HG03565 (cell line): ENCODE results near the gene MRPL48.

Experiments
- ATAC-seq: cut with Tn5 transposase; IDR thresholded peaks from one replicate; pipeline ENCODE4 v1.9.1; 2021; ENCODE audit warnings: mild to moderate bottlenecking, moderate library complexity; ENCODE audit not compliant: unreplicated experiment

MRPL48 gene

GRCh38 chr11:73888244-73888643 lies 100.6 kb downstream of the MRPL48 start:
- no peak for ATAC-seq

DNA sequence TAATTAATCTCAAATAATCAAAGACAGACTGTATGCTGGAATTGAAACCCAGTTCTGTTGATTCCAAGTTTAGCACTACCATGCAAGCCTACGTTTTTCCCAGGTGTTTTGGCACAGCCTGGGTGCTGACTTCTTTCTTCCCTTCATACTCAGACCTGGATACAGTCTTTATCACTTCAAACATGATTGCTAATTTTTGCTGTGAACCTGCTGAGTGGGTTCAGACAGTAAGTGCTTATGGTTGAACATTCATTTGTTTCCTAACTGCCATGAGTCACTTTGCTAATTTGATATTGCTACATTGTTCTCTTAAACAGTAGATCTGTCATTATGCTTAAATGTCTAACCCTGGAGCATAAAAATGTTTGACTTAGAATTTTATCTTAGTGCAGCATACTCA lies 101.3 kb downstream of the MRPL48 start:
- no peak for ATAC-seq

GRCh38 chr11:73889536-73889935 lies 101.9 kb downstream of the MRPL48 start:
- no peak for ATAC-seq

- no peak for ATAC-seq
Measured at GRCh38 chr11:73893041-73893440, 105.4 kb downstream of the MRPL48 start.

DNA sequence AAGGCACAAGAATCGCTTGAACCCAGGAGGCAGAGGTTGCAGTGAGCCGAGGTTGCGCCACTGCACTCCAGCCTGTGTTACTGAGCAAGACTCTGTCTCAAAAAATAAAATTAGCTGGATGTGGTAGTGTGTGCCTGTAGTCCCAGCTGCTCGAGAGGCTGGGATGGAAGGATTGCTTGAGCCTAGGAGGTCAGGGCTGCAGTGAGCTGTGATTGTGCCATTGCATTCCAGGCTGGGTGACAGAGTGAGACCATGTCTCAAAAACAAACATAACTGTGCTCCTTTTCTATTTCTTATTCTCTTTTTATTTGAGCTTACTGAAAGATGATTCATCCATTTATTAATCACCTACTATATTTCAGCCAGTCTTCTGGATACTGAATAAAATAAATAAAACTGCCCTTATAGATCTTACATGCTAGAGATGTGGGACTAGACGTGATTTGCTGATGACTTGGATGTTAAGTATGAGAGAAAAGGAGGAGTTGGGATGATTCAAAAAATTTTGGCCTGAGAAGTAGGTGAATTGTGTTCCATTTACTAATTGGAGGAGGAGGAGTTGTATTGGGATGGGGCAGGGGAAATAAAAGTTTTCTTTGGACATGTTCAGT lies 107.2 kb downstream of the MRPL48 start:
- ATAC-seq: no peak

GRCh38 chr11:73902303-73902702 lies 114.6 kb downstream of the MRPL48 start:
- ATAC-seq: no peak

DNA sequence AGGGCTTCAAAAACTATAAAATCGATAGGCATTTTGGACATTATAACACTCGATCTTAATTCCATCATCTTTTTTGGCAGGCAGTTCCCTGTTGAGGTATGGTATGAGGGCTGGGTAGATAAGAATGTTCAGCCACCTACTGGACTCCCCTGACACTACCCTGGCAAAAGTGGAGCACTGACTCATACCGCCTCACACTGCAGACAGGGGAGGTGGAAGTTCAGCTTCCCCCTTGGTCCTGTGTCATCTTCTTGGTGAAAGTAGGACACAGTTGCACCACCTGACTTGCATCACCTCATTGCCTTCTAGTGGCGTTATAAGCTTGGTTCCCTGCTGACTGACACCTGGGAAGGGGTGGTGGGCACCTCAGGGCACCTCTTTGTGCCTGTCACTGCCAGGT lies 119.5 kb downstream of the MRPL48 start:
- no peak for ATAC-seq

DNA sequence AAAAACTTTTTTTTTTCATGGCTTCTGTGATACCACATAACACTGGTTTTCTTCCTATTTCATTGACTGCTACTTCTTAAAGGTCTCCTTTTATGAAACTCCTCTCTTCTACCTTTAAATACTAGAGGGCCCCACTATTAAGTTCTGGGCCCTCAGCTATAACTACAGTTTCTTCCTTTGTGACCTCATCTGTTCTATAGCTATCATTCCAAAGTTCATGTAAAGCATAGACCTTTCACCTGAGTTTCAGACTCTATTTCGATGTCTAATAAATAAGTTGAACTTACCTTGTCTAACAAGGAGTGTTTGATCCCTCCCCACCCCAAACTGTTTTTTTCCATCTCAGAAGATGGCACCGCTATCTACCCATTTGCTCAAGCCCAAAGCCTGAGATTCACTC lies 124.4 kb downstream of the MRPL48 start:
- ATAC-seq: no peak

- ATAC-seq: no peak
Measured at GRCh38 chr11:73913472-73913871, 125.8 kb downstream of the MRPL48 start.

DNA sequence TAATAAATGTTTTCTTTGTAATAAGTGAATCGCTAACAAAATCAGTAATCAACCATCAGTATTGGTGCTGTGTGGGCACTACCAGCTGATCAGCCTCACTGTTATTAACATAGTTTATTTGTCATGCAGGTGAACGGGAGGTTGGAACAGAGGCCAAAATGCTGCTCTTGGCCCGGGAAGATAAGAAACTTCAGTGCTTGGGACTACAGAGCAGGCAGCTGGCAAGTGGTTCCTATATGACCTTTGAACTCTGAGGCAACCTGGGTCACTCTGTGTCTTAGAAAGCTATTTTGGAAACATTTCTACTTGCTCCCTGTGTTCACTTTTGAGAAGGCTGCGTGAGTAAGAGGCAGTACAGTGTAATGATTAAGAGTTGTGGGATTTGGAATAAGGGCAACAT lies 126.6 kb downstream of the MRPL48 start:
- ATAC-seq: no peak
